Activated CD8-positive, alpha-beta T cell treated with anti-CD3 and anti-CD28 coated beads, Interleukin-2, amount 10 ng/mL, durations not matched to agents 7 days and 5 days (primary cell): ENCODE data around the gene CTTN. TPM values are rescaled to one million over a fixed set of nuclear protein-coding genes. Genes with fewer than 3 reads are reported as not detected.
A peak's percentile ranks its signal among the peaks of the same experiment; 100 is the strongest.

Experiments used
- ATAC-seq: fragments of 150-1000 bp; cut with Tn5 transposase; one replicate; pipeline ENCODE4 v1.10.0; 2021; ENCODE audit warnings: moderate library complexity
- CTCF ChIA-PET: fragments of 350-600 bp; sonication (Branson Sonifier 250); formaldehyde crosslinking; loops from one replicate; lab custom pipeline; 2021; ENCODE audit warnings: antibody characterized with exemption; lab: Charles Lee
- POLR2A ChIA-PET: fragments of 350-600 bp; sonication (Branson Sonifier 250); formaldehyde crosslinking; loops from one replicate; lab custom pipeline; 2021; ENCODE audit warnings: antibody characterized with exemption; lab: Charles Lee
- DNase-seq: peaks from one replicate; pipeline ENCODE4 v3.0.0-alpha.2; 2020
- H3K27ac Mint-ChIP-seq: one replicate; pipeline ENCODE4 v1.8.0; 2021; ENCODE audit warnings: mild to moderate bottlenecking, mixed read lengths
- H3K27me3 Mint-ChIP-seq: one replicate; pipeline ENCODE4 v1.8.0; 2021; ENCODE audit warnings: low read depth, mixed read lengths
- H3K36me3 Mint-ChIP-seq: one replicate; pipeline ENCODE4 v1.8.0; 2021; ENCODE audit warnings: low read depth, mixed read lengths
- H3K4me1 Mint-ChIP-seq: one replicate; pipeline ENCODE4 v1.8.0; 2021; ENCODE audit warnings: low read depth, mixed read lengths
- H3K4me3 Mint-ChIP-seq: one replicate; pipeline ENCODE4 v1.8.0; 2021; ENCODE audit warnings: mild to moderate bottlenecking, mixed read lengths
- H3K9me3 Mint-ChIP-seq: one replicate; pipeline ENCODE4 v1.8.0; 2022; ENCODE audit warnings: mixed read lengths; ENCODE audit not compliant: insufficient read depth
- total RNA-seq, 2 experiments: library from RNA; stranded (reverse); gene quantifications; one replicate each; pipeline ENCODE4 v1.2.3, GENCODE V29; 2021

CTTN gene
- total RNA-seq, 2 experiments from 2014 or later = not detected

GRCh38 chr11:70464509-70465361 lies 66.4 kb downstream of the CTTN start:
- ATAC-seq (no peak), DNase-seq (no peak)
- no peaks in the 10 kb centered on the region for H3K4me1 Mint-ChIP-seq
- H3K27me3 Mint-ChIP-seq = peaks cover 5% of the 10 kb centered on the region
- ChIA-PET CTCF (interaction anchor here (0.6 kb wide), 1 partner anchor 292 kb away, joined by 3 read pairs; no protein-coding TSS in a partner anchor), POLR2A (no interaction called here)
- H3K4me3 Mint-ChIP-seq = no peak overlapping the region
- no peaks in the 10 kb centered on the region for H3K9me3 Mint-ChIP-seq
- H3K36me3 Mint-ChIP-seq = no peaks in the 10 kb centered on the region
- H3K27ac Mint-ChIP-seq = no peak overlapping the region

- DNase-seq = no peak
- Mint-ChIP-seq H3K4me1 (no peaks in the 10 kb centered on the region), H3K9me3 (no peaks in the 10 kb centered on the region), H3K36me3 (no peaks in the 10 kb centered on the region), H3K4me3 (no peak overlapping the region), H3K27me3 (peaks cover 14% of the 10 kb centered on the region), H3K27ac (no peak overlapping the region)
- no peak for ATAC-seq
- ChIA-PET CTCF (no interaction called here), POLR2A (no interaction called here)
These were observed 67.8 kb downstream of the CTTN start for GRCh38 chr11:70466154-70466553.

- POLR2A ChIA-PET = no interaction called here
- peaks cover 11% of the 10 kb centered on the region for H3K27me3 Mint-ChIP-seq
- no peaks in the 10 kb centered on the region for H3K4me1 Mint-ChIP-seq
These were observed 68.3 kb downstream of the CTTN start for GRCh38 chr11:70466596-70466995.

GRCh38 chr11:70467201-70468085 lies 69.1 kb downstream of the CTTN start:
- no peaks in the 10 kb centered on the region for H3K36me3 Mint-ChIP-seq
- no peak overlapping the region for H3K27ac Mint-ChIP-seq
- peaks cover 11% of the 10 kb centered on the region for H3K27me3 Mint-ChIP-seq
- no peaks in the 10 kb centered on the region for H3K4me1 Mint-ChIP-seq
- POLR2A ChIA-PET = no interaction called here
- H3K4me3 Mint-ChIP-seq = no peak overlapping the region
- ATAC-seq (no peak), DNase-seq (peak; percentile 66)
- H3K9me3 Mint-ChIP-seq = no peaks in the 10 kb centered on the region
- CTCF ChIA-PET = no interaction called here

More at GRCh38 chr11:70466596-70466995, 68.3 kb downstream of the CTTN start:
- H3K36me3 Mint-ChIP-seq = no peaks in the 10 kb centered on the region
- DNase-seq = no peak
- H3K27ac Mint-ChIP-seq = no peak overlapping the region
- ATAC-seq = no peak
- CTCF ChIA-PET = no interaction called here
- H3K9me3 Mint-ChIP-seq = no peaks in the 10 kb centered on the region
- no peak overlapping the region for H3K4me3 Mint-ChIP-seq

GRCh38 chr11:70468256-70469195 lies 70.2 kb downstream of the CTTN start:
- ChIA-PET CTCF (interaction anchor here (1.4 kb wide), 1 partner anchor 288 kb away, joined by 4 read pairs; no protein-coding TSS in a partner anchor), POLR2A (no interaction called here)
- Mint-ChIP-seq H3K4me3 (no peak overlapping the region), H3K27me3 (peaks cover 11% of the 10 kb centered on the region), H3K9me3 (no peaks in the 10 kb centered on the region), H3K4me1 (no peaks in the 10 kb centered on the region), H3K36me3 (no peaks in the 10 kb centered on the region), H3K27ac (no peak overlapping the region)
- ATAC-seq (no peak), DNase-seq (no peak)

GRCh38 chr11:70470127-70470526 lies 71.8 kb downstream of the CTTN start:
- Mint-ChIP-seq H3K27me3 (peaks cover 11% of the 10 kb centered on the region), H3K9me3 (no peaks in the 10 kb centered on the region), H3K4me1 (no peaks in the 10 kb centered on the region), H3K27ac (no peak overlapping the region), H3K4me3 (no peak overlapping the region), H3K36me3 (no peaks in the 10 kb centered on the region)
- no peak for ATAC-seq
- DNase-seq = no peak
- POLR2A ChIA-PET = no interaction called here
- CTCF ChIA-PET = no interaction called here

- no peaks in the 10 kb centered on the region for H3K36me3 Mint-ChIP-seq
- no peaks in the 10 kb centered on the region for H3K9me3 Mint-ChIP-seq
- H3K27ac Mint-ChIP-seq = no peak overlapping the region
- ATAC-seq (no peak), DNase-seq (peak; percentile 30)
- H3K4me1 Mint-ChIP-seq = no peaks in the 10 kb centered on the region
- H3K27me3 Mint-ChIP-seq = peaks cover 11% of the 10 kb centered on the region
- ChIA-PET POLR2A (no interaction called here), CTCF (no interaction called here)
- no peak overlapping the region for H3K4me3 Mint-ChIP-seq
These were observed 72.9 kb downstream of the CTTN start for GRCh38 chr11:70471254-70471653.

- DNase-seq (no peak), ATAC-seq (no peak)
- Mint-ChIP-seq H3K27me3 (peaks cover 11% of the 10 kb centered on the region), H3K27ac (no peak overlapping the region), H3K4me1 (no peaks in the 10 kb centered on the region), H3K36me3 (no peaks in the 10 kb centered on the region), H3K4me3 (no peak overlapping the region), H3K9me3 (no peaks in the 10 kb centered on the region)
- CTCF ChIA-PET = no interaction called here
- POLR2A ChIA-PET = no interaction called here
These were observed 73.9 kb downstream of the CTTN start for GRCh38 chr11:70472240-70472639.

- ATAC-seq = no peak
- POLR2A ChIA-PET = no interaction called here
- H3K9me3 Mint-ChIP-seq = no peaks in the 10 kb centered on the region
These were observed 75.0 kb downstream of the CTTN start for GRCh38 chr11:70473186-70473872.

GRCh38 chr11:70473873-70474690 lies 75.8 kb downstream of the CTTN start:
- DNase-seq = no peak
- ATAC-seq = no peak
- Mint-ChIP-seq H3K4me3 (no peak overlapping the region), H3K27me3 (peaks cover 9% of the 10 kb centered on the region), H3K36me3 (no peaks in the 10 kb centered on the region), H3K27ac (no peak overlapping the region), H3K4me1 (no peaks in the 10 kb centered on the region), H3K9me3 (no peaks in the 10 kb centered on the region)
- POLR2A ChIA-PET = no interaction called here
- CTCF ChIA-PET = no interaction called here

More at GRCh38 chr11:70473186-70473872, 75.0 kb downstream of the CTTN start:
- no peak for DNase-seq
- Mint-ChIP-seq H3K4me1 (no peaks in the 10 kb centered on the region), H3K27ac (no peak overlapping the region), H3K36me3 (no peaks in the 10 kb centered on the region), H3K27me3 (peaks cover 9% of the 10 kb centered on the region), H3K4me3 (no peak overlapping the region)
- CTCF ChIA-PET = no interaction called here
